HepG2 (cell line): ENCODE measurements around the gene ACTR10. TPM values are rescaled to one million over a fixed set of nuclear protein-coding genes. Genes with fewer than 3 reads are reported as not detected.

ENCODE experiments used
- ATAC-seq: fragments of 200-7000 bp; cut with Tn5 transposase; 3 replicates; pipeline ENCODE4 v1.9.1; 2020; ENCODE audit warnings: mild to moderate bottlenecking, moderate library complexity
- BruUV-seq: library from RNA; stranded (reverse); fragments of 400-500 nt; replicated peaks from 2 replicates; lab custom pipeline; 2021; lab: Mats Ljungman, UMichigan
- CTCF ChIA-PET: fragments of 300-600 bp; formaldehyde crosslinking; extraction: SDS; loops from one replicate; lab custom pipeline; 2021; ENCODE audit warnings: low total read pairs, inconsistent platforms, low intra/inter-chr PET ratio; lab: Yijun Ruan, JAX
- POLR2A ChIA-PET: fragments of 350-600 bp; sonication (Branson Sonifier 250); formaldehyde crosslinking; loops from one replicate; lab custom pipeline; 2020; ENCODE audit warnings: antibody characterized with exemption, inconsistent platforms; lab: Yijun Ruan, JAX
- DNase-seq: peaks from one replicate; pipeline ENCODE4 v3.0.0-alpha.2; 2015; ENCODE audit warnings: low spot score
- FAIRE-seq: peaks from 3 replicates; lab custom pipeline; 2011; peaks lifted over from hg19 to GRCh38; lab: Jason Lieb, UNC
- H2AFZ ChIP-seq: one replicate; pipeline ENCODE4 v1.6.1; 2011; ENCODE audit warnings: low read length, inconsistent platforms
- H3K27ac ChIP-seq: fragments of 300-600 bp; 3 replicates; pipeline ENCODE4 v1.8.0; 2011; ENCODE audit warnings: mixed run types, mild to moderate bottlenecking, mixed read lengths, low read length, inconsistent platforms; ENCODE audit not compliant: insufficient read depth; ENCODE audit errors: extremely low read length
- H3K27me3 ChIP-seq, 2 experiments: fragments of 200-600 bp in 1 of 2; 2 replicates in 1 of 2; 3 replicates in 1 of 2; pipeline versions ENCODE4 v1.6.0 to v1.8.0; 2011; ENCODE audit warnings: low read length in 2 of 2, mild to moderate bottlenecking in 2 of 2, moderate library complexity in 2 of 2, inconsistent platforms in 1 of 2; ENCODE audit not compliant: insufficient read depth in 2 of 2, control insufficient read depth in 1 of 2
- H3K36me3 ChIP-seq, 2 experiments: fragments of 200-600 bp in 1 of 2; replicated peaks in 1 of 2; 2 replicates in 1 of 2; 3 replicates in 1 of 2; pipeline versions ENCODE4 v1.5.1 to v1.8.0; 2011; ENCODE audit warnings: low read length in 2 of 2, inconsistent platforms in 1 of 2; ENCODE audit not compliant: insufficient read depth in 2 of 2, control insufficient read depth in 1 of 2
- H3K4me1 ChIP-seq: 2 replicates; pipeline ENCODE4 v1.5.1; 2012; ENCODE audit warnings: low read length, inconsistent platforms; ENCODE audit not compliant: insufficient read depth
- H3K4me2 ChIP-seq: 2 replicates; pipeline ENCODE4 v1.6.0; 2011; ENCODE audit warnings: low read depth, low read length, inconsistent platforms
- H3K4me3 ChIP-seq, 3 experiments: fragments of 200-600 bp in 1 of 3; sonication (generic), shearing (Covaris generic) in 1 of 3; replicated peaks in 1 of 3; 2 replicates each; pipeline ENCODE4 v1.5.1; 2011 to 2016; ENCODE audit warnings: low read length in 3 of 3, inconsistent platforms in 2 of 3, low read depth in 2 of 3, mild to moderate bottlenecking in 2 of 3, control low read depth in 1 of 3, mixed read lengths in 1 of 3; ENCODE audit not compliant: insufficient read depth in 1 of 3
- H3K79me2 ChIP-seq: one replicate; pipeline ENCODE4 v1.6.1; 2011; ENCODE audit warnings: low read length, inconsistent platforms; ENCODE audit not compliant: insufficient read depth
- H3K9ac ChIP-seq: 2 replicates; pipeline ENCODE4 v1.6.0; 2011; ENCODE audit warnings: mild to moderate bottlenecking, low read depth, low read length, inconsistent platforms; ENCODE audit not compliant: insufficient read depth
- H3K9me3 ChIP-seq: 2 replicates; pipeline ENCODE4 v1.5.1; 2012; ENCODE audit warnings: mild to moderate bottlenecking, low read length
- H4K20me1 ChIP-seq: 2 replicates; pipeline ENCODE4 v1.6.0; 2011; ENCODE audit warnings: inconsistent platforms, mild to moderate bottlenecking, low read length, moderate library complexity; ENCODE audit not compliant: insufficient read depth
- KLF16 ChIP-seq, 2 experiments: sonication (generic) in 1 of 2; formaldehyde crosslinking in 1 of 2; IDR thresholded peaks; 2 replicates each; pipeline versions ENCODE4 v1.6.1 to v1.8.0; 2016 to 2023; ENCODE audit warnings: missing genetic modification reagents in 2 of 2, missing compliant biosample characterization in 1 of 2
- ZC3H13 ChIP-seq: sonication (generic); formaldehyde crosslinking; IDR thresholded peaks from 2 replicates; pipeline ENCODE4 v1.8.1; 2023; ENCODE audit warnings: mild to moderate bottlenecking, missing genetic modification reagents, moderate library complexity
- ZFP37 ChIP-seq: sonication (generic); formaldehyde crosslinking; IDR thresholded peaks from 2 replicates; pipeline ENCODE4 v1.4.0; 2020; ENCODE audit warnings: missing genetic modification reagents, borderline replicate concordance
- WGBS: methylation state at CpG from one replicate; pipeline ENCODE4 v1.1.6; 2017; ENCODE audit warnings: low lambda C conversion rate; 5-methylcytosine and 5-hydroxymethylcytosine counted together
- in situ Hi-C: cut with HindIII; loops from 2 replicates; pipeline ENCODE4 v1.10.0; 2017; ENCODE audit warnings: low pct_unique_long_range_greater_than_20kb; ENCODE audit not compliant: extremely low pct_ligation_motif_present
- intact Hi-C: fragments of 100-400 bp; cut with micrococcal nuclease; formaldehyde crosslinking; loops from one replicate; pipeline ENCODE4 v1.10.0; 2022; ENCODE audit not compliant: unreplicated experiment
- polyA plus RNA-seq, 8 experiments: library from polyadenylated mRNA; depleted of rRNA in 3 of 8; stranded (reverse) in 7 of 8; unstranded in 1 of 8; fragments of >200 nt; fragmentation: Illumina TruSeq in 4 of 8; extraction: Trizol in 4 of 8; gene quantifications; 2 replicates each; pipeline versions ENCODE4 v1.2.1 to v1.2.3, GENCODE V29; 2011 to 2016; ENCODE audit warnings: low read depth in 4 of 8, missing spikeins in 1 of 8, mixed read lengths in 1 of 8; ENCODE audit not compliant: insufficient read depth in 1 of 8
- total RNA-seq, 5 experiments: library from RNA; depleted of rRNA; stranded (reverse); fragments of >200 nt; fragmentation: Illumina TruSeq; extraction: Trizol; gene quantifications; 2 replicates each; pipeline ENCODE4 v1.2.3, GENCODE V29; 2016; ENCODE audit warnings: low read depth in 1 of 5
- TF ChIP-seq, protein P1 (sequence below): sonication (generic); IDR thresholded peaks from 2 replicates; pipeline ENCODE4 v1.6.1; 2016; ENCODE audit warnings: low read depth, borderline replicate concordance
- TF ChIP-seq, protein P2 (sequence below): sonication (generic); formaldehyde crosslinking; conservative IDR thresholded peaks from 2 replicates; pipeline ENCODE4 v1.4.0; 2020; ENCODE audit warnings: mild to moderate bottlenecking, missing genetic modification reagents, moderate library complexity

The ACTR10 gene
- total and polyA plus RNA-seq, 2 of the 13 experiments (the other 11 are each of a cell fraction or from before 2014, with no cell fraction given): 30.0 to 41.3 TPM

DNA sequence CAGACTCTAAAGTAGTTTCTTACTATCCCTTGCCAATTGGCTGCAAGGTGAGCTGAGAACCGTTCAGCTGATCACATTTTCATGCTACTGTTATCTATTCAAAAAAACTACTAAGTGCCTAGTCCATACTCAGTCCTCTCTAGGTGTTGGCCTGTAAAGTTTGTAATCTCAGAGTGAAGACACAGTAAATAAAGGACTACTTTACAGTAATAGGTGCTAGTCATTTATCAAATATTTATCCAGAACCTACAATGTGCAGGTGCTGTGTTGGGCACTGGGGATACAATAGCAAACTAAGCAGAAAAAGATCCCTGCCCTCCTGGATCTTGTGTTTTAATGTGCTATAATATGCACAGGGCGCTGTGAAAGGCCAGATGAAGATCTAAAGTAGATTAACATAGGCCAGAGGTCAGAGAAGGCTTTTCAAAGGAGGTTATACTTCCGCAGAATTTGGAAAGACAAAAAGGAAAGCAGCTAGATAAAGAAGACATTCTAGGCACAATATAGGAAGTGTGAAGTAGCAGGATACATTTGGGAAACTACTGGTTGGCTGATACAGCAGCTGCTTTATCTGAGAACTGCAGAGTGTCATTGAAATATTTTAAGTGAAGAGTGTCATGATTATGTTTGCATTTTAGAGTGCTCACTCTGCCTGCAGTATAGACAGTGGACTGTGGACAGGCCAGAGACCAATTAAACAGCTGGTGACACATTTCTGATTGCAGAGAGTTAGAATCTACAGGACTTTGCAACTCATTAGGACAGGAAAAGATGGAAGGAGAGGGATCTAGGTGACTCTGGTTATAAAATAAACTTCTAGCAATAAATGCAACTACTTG is 8.0 kb upstream of the ACTR10 start:
- no peak for FAIRE-seq
- TF ChIP-seq ZC3H13 (CRISPR knock-in tag) (no peak), ZFP37 (CRISPR knock-in tag) (no peak), KLF16 (CRISPR knock-in tag; IDR thresholded peaks at IDR 0.05) (no peak)
- TF ChIP-seq, protein P1, sequence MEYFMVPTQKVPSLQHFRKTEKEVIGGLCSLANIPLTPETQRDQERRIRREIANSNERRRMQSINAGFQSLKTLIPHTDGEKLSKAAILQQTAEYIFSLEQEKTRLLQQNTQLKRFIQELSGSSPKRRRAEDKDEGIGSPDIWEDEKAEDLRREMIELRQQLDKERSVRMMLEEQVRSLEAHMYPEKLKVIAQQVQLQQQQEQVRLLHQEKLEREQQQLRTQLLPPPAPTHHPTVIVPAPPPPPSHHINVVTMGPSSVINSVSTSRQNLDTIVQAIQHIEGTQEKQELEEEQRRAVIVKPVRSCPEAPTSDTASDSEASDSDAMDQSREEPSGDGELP: peak; percentile 50; the same call in 1 of the 2 replicates
- TF ChIP-seq, protein P2, sequence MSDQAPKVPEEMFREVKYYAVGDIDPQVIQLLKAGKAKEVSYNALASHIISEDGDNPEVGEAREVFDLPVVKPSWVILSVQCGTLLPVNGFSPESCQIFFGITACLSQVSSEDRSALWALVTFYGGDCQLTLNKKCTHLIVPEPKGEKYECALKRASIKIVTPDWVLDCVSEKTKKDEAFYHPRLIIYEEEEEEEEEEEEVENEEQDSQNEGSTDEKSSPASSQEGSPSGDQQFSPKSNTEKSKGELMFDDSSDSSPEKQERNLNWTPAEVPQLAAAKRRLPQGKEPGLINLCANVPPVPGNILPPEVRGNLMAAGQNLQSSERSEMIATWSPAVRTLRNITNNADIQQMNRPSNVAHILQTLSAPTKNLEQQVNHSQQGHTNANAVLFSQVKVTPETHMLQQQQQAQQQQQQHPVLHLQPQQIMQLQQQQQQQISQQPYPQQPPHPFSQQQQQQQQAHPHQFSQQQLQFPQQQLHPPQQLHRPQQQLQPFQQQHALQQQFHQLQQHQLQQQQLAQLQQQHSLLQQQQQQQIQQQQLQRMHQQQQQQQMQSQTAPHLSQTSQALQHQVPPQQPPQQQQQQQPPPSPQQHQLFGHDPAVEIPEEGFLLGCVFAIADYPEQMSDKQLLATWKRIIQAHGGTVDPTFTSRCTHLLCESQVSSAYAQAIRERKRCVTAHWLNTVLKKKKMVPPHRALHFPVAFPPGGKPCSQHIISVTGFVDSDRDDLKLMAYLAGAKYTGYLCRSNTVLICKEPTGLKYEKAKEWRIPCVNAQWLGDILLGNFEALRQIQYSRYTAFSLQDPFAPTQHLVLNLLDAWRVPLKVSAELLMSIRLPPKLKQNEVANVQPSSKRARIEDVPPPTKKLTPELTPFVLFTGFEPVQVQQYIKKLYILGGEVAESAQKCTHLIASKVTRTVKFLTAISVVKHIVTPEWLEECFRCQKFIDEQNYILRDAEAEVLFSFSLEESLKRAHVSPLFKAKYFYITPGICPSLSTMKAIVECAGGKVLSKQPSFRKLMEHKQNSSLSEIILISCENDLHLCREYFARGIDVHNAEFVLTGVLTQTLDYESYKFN (CRISPR knock-in tag): peak; percentile 33; the same call in 1 of the 2 replicates
- TF ChIP-seq, all 625 proteins: peak for 2
- no TSS peak for BruUV-seq
- intact Hi-C loops: no loop called here
- no peaks in the 10 kb centered on the region for H3K36me3 ChIP-seq
- peaks cover 14% of the 10 kb centered on the region for H3K4me1 ChIP-seq
- no peaks in the 10 kb centered on the region for H3K9me3 ChIP-seq
- ChIA-PET POLR2A (no interaction called here), CTCF (no interaction called here)
- in situ Hi-C loops: no loop called here
- no peaks in the 10 kb centered on the region; a peak in 1 of 5 replicates for H3K27me3 ChIP-seq
- H3K79me2 ChIP-seq: no peaks in the 10 kb centered on the region
- H2AFZ ChIP-seq: no peak overlapping the region
- no peak overlapping the region for H3K27ac ChIP-seq
- ATAC-seq (peak; percentile 72), DNase-seq (no peak)
- under 1% methylated on average over 3 of the region's 3 CpGs for WGBS
- H3K4me3 ChIP-seq: no peak overlapping the region
- peak overlapping the region; percentile 24 for H3K4me2 ChIP-seq
- no peak overlapping the region for H3K9ac ChIP-seq
- H4K20me1 ChIP-seq: no peaks in the 10 kb centered on the region
